ENCODE results near the gene UBE2Q1.

UBE2Q1 gene

GRCh38 chr1:154502744-154503115 is 55.7 kb downstream of the UBE2Q1 start:
- no peak for DNase-seq (ENCODE audit: low read depth)

- DNase-seq (ENCODE audit: low read depth): no peak
Observed at GRCh38 chr1:154502066-154502743, 56.3 kb downstream of the UBE2Q1 start, which contains the start of the genes SHE and TDRD10. TSS of gene SHE (minus strand) at chr1:154502412. CDS start at chr1:154502026, 386 bp downstream. TSS of gene TDRD10 (plus strand) at chr1:154502219. CDS start at chr1:154506904, 4,685 bp downstream.

GRCh38 chr1:154501423-154502065 is 56.9 kb downstream of the UBE2Q1 start:
- no peak for DNase-seq (ENCODE audit: low read depth)

GRCh38 chr1:154500533-154500932 is 57.9 kb downstream of the UBE2Q1 start:
- DNase-seq (ENCODE audit: low read depth): no peak

GRCh38 chr1:154499446-154499845 is 59.0 kb downstream of the UBE2Q1 start:
- no peak for DNase-seq (ENCODE audit: low read depth)

Measured in stimulated activated CD8-positive, alpha-beta memory T cell treated with anti-CD3 and anti-CD28 coated beads, Interleukin-12 subunit alpha, Interleukin-12 subunit beta, amount 100 ng/mL, for 1 hour (primary cell).